ENCODE measurements around the gene CYP17A1.

GRCh38 chr10:102801496-102801895, 35.7 kb downstream of the CYP17A1 start:
- TF ChIP-seq CTCF (IDR thresholded peaks at IDR 0.05) (no peak), GABPA (IDR thresholded peaks at IDR 0.05; ENCODE audit: low read depth) (no peak), RAD21 (IDR thresholded peaks at IDR 0.05; ENCODE audit: low read length) (no peak), SMC3 (IDR thresholded peaks at IDR 0.05; ENCODE audit: low read depth, low read length) (no peak), CHD2 (IDR thresholded peaks at IDR 0.05; ENCODE audit: low read length, partially characterized antibody) (no peak), POLR2AphosphoS5 (IDR thresholded peaks at IDR 0.05; ENCODE audit: low read depth, low read length) (no peak), RCOR1 (IDR thresholded peaks at IDR 0.05; ENCODE audit: low read length) (no peak), ZBTB33 (IDR thresholded peaks at IDR 0.05; ENCODE audit: borderline replicate concordance, low read depth) (no peak), REST (IDR thresholded peaks at IDR 0.05; ENCODE audit: low read depth, low read length) (no peak), JUND (IDR thresholded peaks at IDR 0.05) (no peak), USF2 (IDR thresholded peaks at IDR 0.05; ENCODE audit: borderline replicate concordance, low read depth, low read length) (no peak)

Data from SK-N-SH (cell line).